Bronchial epithelial cell (primary cell): ENCODE results near the gene PRR20G. TPM values are rescaled to one million over a fixed set of nuclear protein-coding genes. Genes with fewer than 3 reads are reported as not detected.
"Not testable (repeated sequence)": the region's sequence is repeated elsewhere in the genome, so short reads cannot be mapped to it uniquely, and the experiment has no call there.

Experiments
- DNase-seq: peaks from one replicate; pipeline ENCODE4 v3.0.0-alpha.2; 2010; ENCODE audit warnings: low read depth
- FAIRE-seq: peaks from 2 replicates; lab custom pipeline; 2011; peaks lifted over from hg19 to GRCh38; lab: Jason Lieb, UNC
- H3K27me3 ChIP-seq: 2 replicates; pipeline ENCODE4 v1.5.1; 2011; ENCODE audit warnings: low read length; ENCODE audit not compliant: control insufficient read depth, insufficient read depth
- H3K36me3 ChIP-seq: 2 replicates; pipeline ENCODE4 v1.5.1; 2011; ENCODE audit warnings: low read length; ENCODE audit not compliant: control insufficient read depth, insufficient read depth
- H3K4me3 ChIP-seq: 2 replicates; pipeline ENCODE4 v1.5.1; 2011; ENCODE audit warnings: mild to moderate bottlenecking, low read depth, low read length, control low read depth
- CTCF ChIP-seq: IDR thresholded peaks from 2 replicates; pipeline ENCODE4 v1.5.1; 2011; ENCODE audit warnings: mild to moderate bottlenecking, moderate library complexity, low read length, control low read depth, inconsistent platforms; ENCODE audit not compliant: insufficient read depth, severe bottlenecking
- total RNA-seq: library from RNA; depleted of rRNA; stranded (reverse); fragments of >200 nt; gene quantifications from 2 replicates; pipeline ENCODE4 v1.2.1, GENCODE V29; 2014

The PRR20G gene
- total RNA-seq, 1 donor from 2014 or later = not detected

- Histone ChIP-seq H3K4me3 (no peak overlapping the region), H3K27me3 (no peaks in the 10 kb centered on the region), H3K36me3 (no peaks in the 10 kb centered on the region)
- FAIRE-seq (peak; percentile 7), DNase-seq (no peak)
- TF ChIP-seq CTCF = no peak
Observed at GRCh38 chr3:127320529-127321121, 32.8 kb upstream of the PRR20G start.

- TF ChIP-seq CTCF = no peak
- FAIRE-seq (no peak), DNase-seq (no peak)
- no peaks in the 10 kb centered on the region for H3K36me3 ChIP-seq
- H3K27me3 ChIP-seq = no peaks in the 10 kb centered on the region
- no peak overlapping the region for H3K4me3 ChIP-seq
Observed at GRCh38 chr3:127316685-127317084, 28.8 kb upstream of the PRR20G start.

- H3K36me3 ChIP-seq = no peaks in the 10 kb centered on the region
Observed at GRCh38 chr3:127312818-127313217, 25.0 kb upstream of the PRR20G start.

GRCh38 chr3:127308821-127309220 lies 21.0 kb upstream of the PRR20G start:
- H3K4me3 ChIP-seq, FAIRE-seq, H3K36me3 ChIP-seq, DNase-seq, H3K27me3 ChIP-seq: not testable (repeated sequence)

More at GRCh38 chr3:127312818-127313217, 25.0 kb upstream of the PRR20G start:
- no peak for TF ChIP-seq CTCF
- no peaks in the 10 kb centered on the region for H3K27me3 ChIP-seq
- H3K4me3 ChIP-seq = no peak overlapping the region
- no peak for DNase-seq
- FAIRE-seq = no peak

- no peak overlapping the region for H3K4me3 ChIP-seq
- H3K27me3 ChIP-seq = no peaks in the 10 kb centered on the region
- TF ChIP-seq CTCF = no peak
- no peaks in the 10 kb centered on the region for H3K36me3 ChIP-seq
- FAIRE-seq = no peak
- no peak for DNase-seq
Observed at GRCh38 chr3:127307916-127308315, 20.1 kb upstream of the PRR20G start.

GRCh38 chr3:127307112-127307835 lies 19.4 kb upstream of the PRR20G start:
- FAIRE-seq = no peak

More at GRCh38 chr3:127307112-127307835, 19.4 kb upstream of the PRR20G start:
- Histone ChIP-seq H3K4me3 (no peak overlapping the region), H3K27me3 (no peaks in the 10 kb centered on the region), H3K36me3 (no peaks in the 10 kb centered on the region)
- TF ChIP-seq CTCF = no peak
- no peak for DNase-seq
